Measurements from ENCODE around the gene DCD.

The DCD gene

DNA sequence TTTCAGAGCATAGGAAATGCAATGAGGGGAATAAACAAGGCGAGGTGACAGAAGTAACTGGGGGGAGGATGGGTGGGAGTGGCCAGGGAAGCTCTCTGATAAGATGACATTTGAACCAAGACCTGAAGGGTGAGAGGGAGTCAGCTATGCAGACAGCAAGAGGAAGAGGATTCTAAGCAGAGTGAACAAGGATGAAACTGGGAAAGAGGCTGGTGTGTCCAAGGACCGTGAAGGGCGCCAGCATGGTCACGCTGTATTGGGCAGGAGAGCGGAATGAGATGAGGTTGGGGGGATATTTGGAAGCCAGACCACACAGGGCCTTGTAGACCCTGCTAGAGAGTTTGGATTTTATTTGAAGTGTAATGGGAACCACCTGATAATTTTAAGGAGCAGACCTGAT lies 49.2 kb downstream of the DCD start:
- Histone ChIP-seq H3K9ac (ENCODE audit: low read length) (no peak overlapping the region), H3K36me3 (replicated peaks; ENCODE audit: low read depth, low read length) (no peaks in the 10 kb centered on the region), H3K27ac (ENCODE audit: low read length) (no peak overlapping the region), H3K79me2 (ENCODE audit: low read length) (no peaks in the 10 kb centered on the region), H4K20me1 (ENCODE audit: insufficient read depth, low read length) (no peaks in the 10 kb centered on the region), H3K4me2 (ENCODE audit: low read length) (no peak overlapping the region), H2AFZ (ENCODE audit: low read depth, low read length) (no peak overlapping the region), H3K27me3 (ENCODE audit: low read depth, low read length) (peaks cover 3% of the 10 kb centered on the region; the same call in 1 of the 2 replicates), H3K9me3 (ENCODE audit: insufficient read depth, low read length) (no peaks in the 10 kb centered on the region), H3K4me1 (ENCODE audit: low read length) (peaks cover 3% of the 10 kb centered on the region; the same call in 1 of the 2 replicates), H3K4me3 (ENCODE audit: low read length) (no peak overlapping the region)
- TF ChIP-seq EZH2phosphoT487 (IDR thresholded peaks at IDR 0.05; ENCODE audit: low read depth) = no peak
- TF ChIP-seq, protein P1, sequence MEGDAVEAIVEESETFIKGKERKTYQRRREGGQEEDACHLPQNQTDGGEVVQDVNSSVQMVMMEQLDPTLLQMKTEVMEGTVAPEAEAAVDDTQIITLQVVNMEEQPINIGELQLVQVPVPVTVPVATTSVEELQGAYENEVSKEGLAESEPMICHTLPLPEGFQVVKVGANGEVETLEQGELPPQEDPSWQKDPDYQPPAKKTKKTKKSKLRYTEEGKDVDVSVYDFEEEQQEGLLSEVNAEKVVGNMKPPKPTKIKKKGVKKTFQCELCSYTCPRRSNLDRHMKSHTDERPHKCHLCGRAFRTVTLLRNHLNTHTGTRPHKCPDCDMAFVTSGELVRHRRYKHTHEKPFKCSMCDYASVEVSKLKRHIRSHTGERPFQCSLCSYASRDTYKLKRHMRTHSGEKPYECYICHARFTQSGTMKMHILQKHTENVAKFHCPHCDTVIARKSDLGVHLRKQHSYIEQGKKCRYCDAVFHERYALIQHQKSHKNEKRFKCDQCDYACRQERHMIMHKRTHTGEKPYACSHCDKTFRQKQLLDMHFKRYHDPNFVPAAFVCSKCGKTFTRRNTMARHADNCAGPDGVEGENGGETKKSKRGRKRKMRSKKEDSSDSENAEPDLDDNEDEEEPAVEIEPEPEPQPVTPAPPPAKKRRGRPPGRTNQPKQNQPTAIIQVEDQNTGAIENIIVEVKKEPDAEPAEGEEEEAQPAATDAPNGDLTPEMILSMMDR (IDR thresholded peaks at IDR 0.05; ENCODE audit: low read depth, low read length) = no peak

DNA sequence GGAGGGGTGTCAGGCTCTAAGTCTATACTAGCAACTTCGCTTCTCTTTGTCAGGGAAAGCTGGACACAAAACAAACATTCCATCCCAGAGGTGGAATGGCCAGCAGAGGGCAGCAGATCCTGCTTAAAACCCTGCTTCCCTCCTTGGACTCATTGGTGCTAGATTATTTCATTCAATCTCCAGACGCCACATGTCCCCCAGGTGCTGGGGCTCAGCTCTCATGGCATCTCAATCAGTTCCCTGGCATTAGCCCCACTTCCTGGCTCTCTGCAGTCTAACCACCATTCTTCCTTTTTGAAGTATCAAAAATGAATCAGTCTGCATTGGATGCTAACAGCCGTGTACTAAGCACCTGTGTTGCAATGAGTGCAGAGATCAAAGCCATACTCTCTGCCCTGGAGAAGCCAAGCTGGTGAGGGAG lies 51.6 kb downstream of the DCD start:
- TF ChIP-seq, protein P1 (IDR thresholded peaks at IDR 0.05; ENCODE audit: low read depth, low read length) = peak; percentile 89
- TF ChIP-seq EZH2phosphoT487 (IDR thresholded peaks at IDR 0.05; ENCODE audit: low read depth) = no peak
- Histone ChIP-seq H3K4me1 (ENCODE audit: low read length) (no peaks in the 10 kb centered on the region; the same call in 1 of the 2 replicates), H3K27me3 (ENCODE audit: low read depth, low read length) (peaks cover 11% of the 10 kb centered on the region), H2AFZ (ENCODE audit: low read depth, low read length) (peak overlapping the region; percentile 16), H3K27ac (ENCODE audit: low read length) (no peak overlapping the region), H3K79me2 (ENCODE audit: low read length) (no peaks in the 10 kb centered on the region), H3K9me3 (ENCODE audit: insufficient read depth, low read length) (no peaks in the 10 kb centered on the region), H3K9ac (ENCODE audit: low read length) (no peak overlapping the region), H3K4me3 (ENCODE audit: low read length) (no peak overlapping the region), H3K36me3 (replicated peaks; ENCODE audit: low read depth, low read length) (no peaks in the 10 kb centered on the region), H3K4me2 (ENCODE audit: low read length) (peak overlapping the region; percentile 44), H4K20me1 (ENCODE audit: insufficient read depth, low read length) (no peaks in the 10 kb centered on the region)

DNA sequence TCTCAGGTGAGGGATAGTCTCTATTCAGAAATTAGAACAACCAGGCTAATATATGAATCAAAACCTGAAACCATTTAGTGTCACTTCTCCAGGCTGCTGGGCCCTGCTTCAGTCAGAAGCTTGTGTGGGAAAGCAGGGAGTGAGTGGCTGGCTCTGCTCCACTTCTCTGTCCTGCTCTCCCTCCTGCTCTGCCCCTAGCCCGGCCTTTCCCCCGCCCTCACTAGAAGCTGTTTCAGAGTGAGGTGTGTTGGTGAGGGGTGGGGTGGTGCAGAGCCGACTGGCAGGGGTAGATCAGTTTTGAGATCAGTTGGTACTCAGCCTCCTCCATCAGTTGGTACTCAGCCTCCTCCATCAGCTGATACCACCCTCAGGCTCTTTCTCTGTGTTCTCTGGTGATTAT lies 52.7 kb downstream of the DCD start:
- Histone ChIP-seq H4K20me1 (ENCODE audit: insufficient read depth, low read length) (no peaks in the 10 kb centered on the region), H3K27me3 (ENCODE audit: low read depth, low read length) (peaks cover 11% of the 10 kb centered on the region)

More for the DNA sequence above, 52.7 kb downstream of the DCD start:
- no peaks in the 10 kb centered on the region for H3K79me2 ChIP-seq (ENCODE audit: low read length)
- no peak overlapping the region for H3K27ac ChIP-seq (ENCODE audit: low read length)
- no peak overlapping the region for H3K4me2 ChIP-seq (ENCODE audit: low read length)
- H3K4me3 ChIP-seq (ENCODE audit: low read length) = no peak overlapping the region
- TF ChIP-seq EZH2phosphoT487 (IDR thresholded peaks at IDR 0.05; ENCODE audit: low read depth) = no peak
- TF ChIP-seq, protein P1 (IDR thresholded peaks at IDR 0.05; ENCODE audit: low read depth, low read length) = no peak
- H3K9ac ChIP-seq (ENCODE audit: low read length) = no peak overlapping the region
- no peaks in the 10 kb centered on the region for H3K9me3 ChIP-seq (ENCODE audit: insufficient read depth, low read length)
- H3K36me3 ChIP-seq (replicated peaks; ENCODE audit: low read depth, low read length) = no peaks in the 10 kb centered on the region
- H3K4me1 ChIP-seq (ENCODE audit: low read length) = no peaks in the 10 kb centered on the region; the same call in 1 of the 2 replicates
- H2AFZ ChIP-seq (ENCODE audit: low read depth, low read length) = no peak overlapping the region

All from OCI-LY3 (cell line).